AG20443 (cell line): ENCODE data around the gene TBC1D16.

ENCODE experiments used
- DNase-seq: peaks from one replicate; pipeline ENCODE4 v3.0.0; 2012; ENCODE audit warnings: low spot score, mixed read lengths

TBC1D16 gene

GRCh38 chr17:80035687-80035936 lies at the start of gene TBC1D16:
TBC1D16 (minus strand) TSS chr17:80035872; CDS start chr17:80013547, 22,325 bp downstream.
- no peak for DNase-seq

GRCh38 chr17:80084773-80085172 lies 49.1 kb upstream of the TBC1D16 start:
- DNase-seq, result no peak

GRCh38 chr17:80083136-80083661 lies 47.5 kb upstream of the TBC1D16 start:
- no peak for DNase-seq

- peak; percentile 85 for DNase-seq
Observed at GRCh38 chr17:80082403-80083135, 46.9 kb upstream of the TBC1D16 start.

- DNase-seq, result no peak
Observed at GRCh38 chr17:80081596-80081995, 45.9 kb upstream of the TBC1D16 start.

GRCh38 chr17:80080081-80080480 lies 44.4 kb upstream of the TBC1D16 start:
- DNase-seq, result no peak

GRCh38 chr17:80072410-80072809 lies 36.7 kb upstream of the TBC1D16 start:
- DNase-seq, result no peak

- DNase-seq, result peak; percentile 77
Observed at GRCh38 chr17:80071116-80071841, 35.6 kb upstream of the TBC1D16 start.

- DNase-seq, result peak; percentile 61
Observed at GRCh38 chr17:80070375-80071115, 34.9 kb upstream of the TBC1D16 start.

GRCh38 chr17:80068301-80069222 lies 32.9 kb upstream of the TBC1D16 start:
- DNase-seq, result no peak

- DNase-seq, result no peak
Observed at GRCh38 chr17:80067393-80067986, 31.8 kb upstream of the TBC1D16 start.

- no peak for DNase-seq
Observed at GRCh38 chr17:80065478-80066170, 30.0 kb upstream of the TBC1D16 start.

GRCh38 chr17:80064696-80065095 lies 29.0 kb upstream of the TBC1D16 start:
- DNase-seq, result no peak

- peak; percentile 67 for DNase-seq
Observed at GRCh38 chr17:80063830-80064585, 28.3 kb upstream of the TBC1D16 start.

- no peak for DNase-seq
Observed at GRCh38 chr17:80061421-80061820, 25.7 kb upstream of the TBC1D16 start.

- no peak for DNase-seq
Observed at GRCh38 chr17:80060644-80061043, 25.0 kb upstream of the TBC1D16 start.

GRCh38 chr17:80058311-80058955 lies 22.8 kb upstream of the TBC1D16 start:
- no peak for DNase-seq

- DNase-seq, result no peak
Observed at GRCh38 chr17:80055597-80055996, 19.9 kb upstream of the TBC1D16 start.

- DNase-seq, result no peak
Observed at GRCh38 chr17:80053102-80053501, 17.4 kb upstream of the TBC1D16 start.
